Thyroid gland (tissue), 4 donors: ENCODE data around the gene C2CD2.

Experiments used
- POLR2A ChIP-seq, 2 donors: fragments of 450-650 bp; IDR thresholded peaks; one replicate each; pipeline ENCODE4 v1.6.1; 2017; ENCODE audit warnings: antibody characterized with exemption in 2 of 2, mild to moderate bottlenecking in 2 of 2, moderate library complexity in 1 of 2
- TF ChIP-seq, protein P1 (sequence below), 6 experiments: fragments of 200-600 bp in 3 of 6; fragments of 450-650 bp in 3 of 6; sonication (generic) in 3 of 6; IDR thresholded peaks; one replicate each; pipeline ENCODE4 v1.5.1; 2016 to 2019; ENCODE audit warnings: antibody characterized with exemption in 6 of 6, mild to moderate bottlenecking in 2 of 6, inconsistent platforms in 1 of 6, moderate library complexity in 1 of 6

GRCh38 chr21:42003051-42003461, 49.2 kb upstream of the C2CD2 start:
- TF ChIP-seq, protein P1, sequence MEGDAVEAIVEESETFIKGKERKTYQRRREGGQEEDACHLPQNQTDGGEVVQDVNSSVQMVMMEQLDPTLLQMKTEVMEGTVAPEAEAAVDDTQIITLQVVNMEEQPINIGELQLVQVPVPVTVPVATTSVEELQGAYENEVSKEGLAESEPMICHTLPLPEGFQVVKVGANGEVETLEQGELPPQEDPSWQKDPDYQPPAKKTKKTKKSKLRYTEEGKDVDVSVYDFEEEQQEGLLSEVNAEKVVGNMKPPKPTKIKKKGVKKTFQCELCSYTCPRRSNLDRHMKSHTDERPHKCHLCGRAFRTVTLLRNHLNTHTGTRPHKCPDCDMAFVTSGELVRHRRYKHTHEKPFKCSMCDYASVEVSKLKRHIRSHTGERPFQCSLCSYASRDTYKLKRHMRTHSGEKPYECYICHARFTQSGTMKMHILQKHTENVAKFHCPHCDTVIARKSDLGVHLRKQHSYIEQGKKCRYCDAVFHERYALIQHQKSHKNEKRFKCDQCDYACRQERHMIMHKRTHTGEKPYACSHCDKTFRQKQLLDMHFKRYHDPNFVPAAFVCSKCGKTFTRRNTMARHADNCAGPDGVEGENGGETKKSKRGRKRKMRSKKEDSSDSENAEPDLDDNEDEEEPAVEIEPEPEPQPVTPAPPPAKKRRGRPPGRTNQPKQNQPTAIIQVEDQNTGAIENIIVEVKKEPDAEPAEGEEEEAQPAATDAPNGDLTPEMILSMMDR (IDR thresholded peaks at IDR 0.05), result no peak
- no peak for TF ChIP-seq POLR2A (IDR thresholded peaks at IDR 0.05)
